Measurements from ENCODE around the gene NFATC2. TPM values are rescaled to one million over a fixed set of nuclear protein-coding genes. Genes with fewer than 3 reads are reported as not detected.

NFATC2 gene
- total RNA-seq, 4 donors from 2014 or later = 5.7 to 36.4 (median 12.0) TPM

DNA sequence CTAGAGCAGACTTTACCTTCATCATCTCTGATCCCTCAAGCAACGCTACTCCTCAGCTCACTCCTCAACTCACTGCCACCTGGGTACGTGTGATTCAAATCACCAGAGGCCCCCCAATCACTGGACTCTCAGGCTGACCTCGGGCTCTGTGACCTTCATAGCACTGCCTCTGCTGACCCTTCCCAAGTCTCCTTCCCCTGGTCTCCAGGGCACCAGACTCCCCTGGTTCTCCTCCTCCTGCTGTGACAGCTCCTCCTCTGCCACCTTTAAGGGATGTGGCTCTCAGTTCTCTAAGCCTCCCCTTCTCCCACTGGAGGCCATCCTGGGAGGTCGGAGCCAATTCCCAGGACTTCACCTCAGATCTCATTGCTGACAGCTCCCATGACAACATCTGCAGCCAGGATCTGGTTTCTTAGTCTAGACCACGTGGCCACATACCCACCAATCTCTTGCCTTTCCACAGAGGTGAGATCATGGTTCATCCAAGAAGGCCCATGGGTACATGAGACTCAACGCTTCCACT lies 90.4 kb downstream of the NFATC2 start:
- no peaks in the 10 kb centered on the region for H3K36me3 ChIP-seq
- no peaks in the 10 kb centered on the region for H3K27me3 ChIP-seq
- TF ChIP-seq, protein P1, sequence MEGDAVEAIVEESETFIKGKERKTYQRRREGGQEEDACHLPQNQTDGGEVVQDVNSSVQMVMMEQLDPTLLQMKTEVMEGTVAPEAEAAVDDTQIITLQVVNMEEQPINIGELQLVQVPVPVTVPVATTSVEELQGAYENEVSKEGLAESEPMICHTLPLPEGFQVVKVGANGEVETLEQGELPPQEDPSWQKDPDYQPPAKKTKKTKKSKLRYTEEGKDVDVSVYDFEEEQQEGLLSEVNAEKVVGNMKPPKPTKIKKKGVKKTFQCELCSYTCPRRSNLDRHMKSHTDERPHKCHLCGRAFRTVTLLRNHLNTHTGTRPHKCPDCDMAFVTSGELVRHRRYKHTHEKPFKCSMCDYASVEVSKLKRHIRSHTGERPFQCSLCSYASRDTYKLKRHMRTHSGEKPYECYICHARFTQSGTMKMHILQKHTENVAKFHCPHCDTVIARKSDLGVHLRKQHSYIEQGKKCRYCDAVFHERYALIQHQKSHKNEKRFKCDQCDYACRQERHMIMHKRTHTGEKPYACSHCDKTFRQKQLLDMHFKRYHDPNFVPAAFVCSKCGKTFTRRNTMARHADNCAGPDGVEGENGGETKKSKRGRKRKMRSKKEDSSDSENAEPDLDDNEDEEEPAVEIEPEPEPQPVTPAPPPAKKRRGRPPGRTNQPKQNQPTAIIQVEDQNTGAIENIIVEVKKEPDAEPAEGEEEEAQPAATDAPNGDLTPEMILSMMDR (IDR thresholded peaks at IDR 0.05) = no peak
- no peak for TF ChIP-seq POLR2A (IDR thresholded peaks at IDR 0.05)
- no peaks in the 10 kb centered on the region for H3K9me3 ChIP-seq
- H3K27ac ChIP-seq = no peak overlapping the region
- H3K4me1 ChIP-seq = peaks cover 18 to 21% of the 10 kb centered on the region in 2 donors
- DNase-seq = no peak
- intact Hi-C loops (cut with DNase I; ENCODE audit: low total_unique reads) = no loop called here
- no peak overlapping the region for H3K4me3 ChIP-seq

DNA sequence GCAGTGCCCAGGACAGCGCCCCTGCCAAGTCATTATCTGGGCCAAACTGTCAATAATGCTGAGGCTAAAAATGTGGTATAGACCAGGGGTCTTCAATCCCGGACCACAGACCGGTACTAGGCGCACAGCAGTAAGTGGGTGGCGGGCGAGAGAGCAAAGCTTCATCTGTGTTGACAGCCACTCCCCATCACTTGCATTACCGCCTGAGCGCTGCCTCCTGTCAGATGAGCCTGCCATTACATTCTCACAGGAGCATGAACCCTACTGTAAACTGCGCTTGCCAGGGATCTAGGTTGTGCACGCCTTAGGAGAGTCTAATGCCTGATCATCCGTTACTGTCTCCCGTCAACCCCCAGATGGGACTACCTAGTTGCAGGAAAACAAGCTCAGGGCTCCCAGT lies 91.0 kb downstream of the NFATC2 start:
- no peaks in the 10 kb centered on the region for H3K36me3 ChIP-seq
- no peaks in the 10 kb centered on the region for H3K27me3 ChIP-seq
- H3K4me1 ChIP-seq = peaks cover 16 to 21% of the 10 kb centered on the region in 2 donors
- intact Hi-C loops (cut with DNase I; ENCODE audit: low total_unique reads) = no loop called here
- DNase-seq = no peak
- no peak overlapping the region for H3K27ac ChIP-seq
- TF ChIP-seq, protein P1 (IDR thresholded peaks at IDR 0.05) = no peak
- TF ChIP-seq POLR2A (IDR thresholded peaks at IDR 0.05) = no peak
- no peaks in the 10 kb centered on the region for H3K9me3 ChIP-seq
- H3K4me3 ChIP-seq = no peak overlapping the region

DNA sequence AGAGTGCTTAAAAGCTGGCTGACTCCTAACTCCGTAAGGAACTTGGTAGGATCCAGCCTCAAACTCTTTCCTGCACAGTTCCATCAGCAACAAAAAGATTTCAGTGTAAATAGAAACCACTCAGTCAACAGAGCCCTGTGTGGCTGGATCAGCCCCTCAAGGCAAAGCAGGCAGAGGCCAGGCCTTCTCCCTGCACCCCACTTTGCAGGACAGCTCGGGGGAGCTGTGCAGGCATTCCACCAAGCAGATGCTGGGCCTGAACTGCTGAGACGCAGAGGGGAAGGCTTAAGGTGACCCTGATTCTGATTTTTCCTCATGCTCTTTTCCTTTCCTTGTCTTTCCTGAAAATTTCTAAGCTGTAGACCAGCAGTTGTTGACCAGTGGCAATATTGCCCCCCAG lies 91.5 kb downstream of the NFATC2 start:
- H3K36me3 ChIP-seq = no peaks in the 10 kb centered on the region
- TF ChIP-seq, protein P1 (IDR thresholded peaks at IDR 0.05) = no peak
- TF ChIP-seq POLR2A (IDR thresholded peaks at IDR 0.05) = no peak
- H3K27me3 ChIP-seq = no peaks in the 10 kb centered on the region
- H3K4me1 ChIP-seq = peaks cover 16 to 23% of the 10 kb centered on the region in 2 donors
- H3K9me3 ChIP-seq = no peaks in the 10 kb centered on the region
- DNase-seq = no peak
- no peak overlapping the region for H3K4me3 ChIP-seq
- intact Hi-C loops (cut with DNase I; ENCODE audit: low total_unique reads) = no loop called here
- H3K27ac ChIP-seq = no peak overlapping the region

DNA sequence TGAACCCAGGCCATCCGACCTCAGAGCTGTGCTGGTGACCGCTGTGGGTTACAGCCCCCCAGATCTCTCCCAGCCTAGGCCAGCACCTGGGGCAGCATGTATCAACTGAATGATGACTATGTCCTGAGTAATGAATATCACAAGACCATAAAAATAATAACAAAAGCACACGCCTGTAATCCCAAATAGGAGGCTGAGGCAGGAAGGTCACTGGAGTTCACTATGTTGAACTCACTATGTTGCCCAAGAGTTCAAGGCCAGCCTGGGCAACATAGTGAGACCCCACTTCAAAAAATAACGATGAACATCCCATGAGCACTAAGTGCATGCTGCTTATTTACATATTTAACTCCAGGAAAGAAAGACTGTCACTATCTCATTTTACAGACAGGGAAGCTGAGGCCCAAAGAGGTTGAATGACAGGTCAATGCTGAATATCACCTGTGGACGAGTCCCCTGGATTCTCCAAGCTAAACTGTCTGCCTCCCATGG lies 92.3 kb downstream of the NFATC2 start:
- Histone ChIP-seq H3K4me1 (peaks cover 15 to 23% of the 10 kb centered on the region in 2 donors), H3K27me3 (no peaks in the 10 kb centered on the region), H3K9me3 (no peaks in the 10 kb centered on the region), H3K4me3 (no peak overlapping the region), H3K27ac (no peak overlapping the region), H3K36me3 (no peaks in the 10 kb centered on the region)
- TF ChIP-seq, protein P1 (IDR thresholded peaks at IDR 0.05) = no peak
- no peak for TF ChIP-seq POLR2A (IDR thresholded peaks at IDR 0.05)
- no peak for DNase-seq
- intact Hi-C loops (cut with DNase I; ENCODE audit: low total_unique reads) = no loop called here

DNA sequence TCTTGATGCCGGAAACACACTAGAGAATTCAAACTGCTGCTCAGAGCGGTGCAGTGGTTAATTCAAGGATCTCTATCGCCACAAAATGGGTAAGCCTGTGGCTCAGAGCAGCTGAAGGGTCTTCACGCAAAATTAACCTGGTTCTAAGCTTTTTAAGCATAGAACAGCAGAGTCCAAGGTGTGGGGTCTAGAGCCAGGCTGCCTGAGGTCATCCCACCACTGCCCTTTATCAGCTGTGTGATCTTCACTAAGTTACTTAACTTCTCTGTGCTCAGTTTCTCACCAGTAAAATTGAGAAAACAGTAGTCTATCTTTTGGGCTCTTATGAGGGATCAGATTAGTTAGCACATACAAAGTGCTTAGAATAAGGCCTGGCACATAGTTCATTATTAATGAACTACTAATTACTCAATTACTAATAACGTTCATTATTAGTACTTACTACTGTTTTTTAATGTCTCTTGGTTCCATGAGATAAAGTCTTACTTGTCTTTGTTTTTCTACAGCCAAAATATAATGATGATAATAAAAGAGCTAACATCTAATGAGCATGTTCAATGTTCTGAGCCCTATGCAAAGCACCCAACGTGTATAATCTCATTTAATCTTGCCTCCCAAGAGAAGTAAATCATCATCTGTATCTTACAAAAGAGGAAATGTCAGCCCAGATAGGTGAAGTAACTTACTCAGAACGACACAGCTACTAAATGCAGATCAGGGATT lies 92.9 kb downstream of the NFATC2 start:
- H3K27me3 ChIP-seq = no peaks in the 10 kb centered on the region
- H3K9me3 ChIP-seq = no peaks in the 10 kb centered on the region
- H3K27ac ChIP-seq = peak overlapping the region; percentile 29 to 64
- no peak for DNase-seq
- no peak for TF ChIP-seq POLR2A (IDR thresholded peaks at IDR 0.05)
- TF ChIP-seq, protein P1 (IDR thresholded peaks at IDR 0.05) = no peak
- intact Hi-C loops (cut with DNase I; ENCODE audit: low total_unique reads) = loop anchor here (5.0 kb wide), 1 partner anchor 113 kb away; no protein-coding TSS in a partner anchor
- no peaks in the 10 kb centered on the region for H3K36me3 ChIP-seq
- peaks cover 15 to 28% of the 10 kb centered on the region in 2 donors for H3K4me1 ChIP-seq
- no peak overlapping the region for H3K4me3 ChIP-seq

All from uterus (tissue), 4 donors.